Breast epithelium (tissue), 4 donors: ENCODE measurements around the gene ECHS1. TPM values are rescaled to one million over a fixed set of nuclear protein-coding genes. Genes with fewer than 3 reads are reported as not detected.

Source experiments
- DNase-seq, 2 donors: peaks; one replicate each; pipeline ENCODE4 v3.0.0-alpha.2; 2019; ENCODE audit warnings: low spot score in 2 of 2
- H3K27ac ChIP-seq, 2 donors: fragments of 200-600 bp; sonication (generic) in 1 of 2; one replicate each; pipeline ENCODE4 v1.5.1; 2016 to 2019; ENCODE audit warnings: mild to moderate bottlenecking in 1 of 2
- H3K27me3 ChIP-seq, 2 donors: fragments of 200-600 bp; sonication (generic) in 1 of 2; one replicate each; pipeline versions ENCODE4 v1.5.1 to v1.6.0; 2017 to 2019; ENCODE audit warnings: control low read depth in 1 of 2, mild to moderate bottlenecking in 1 of 2
- H3K36me3 ChIP-seq: fragments of 200-600 bp; one replicate; pipeline ENCODE4 v1.5.1; 2019
- H3K4me1 ChIP-seq, 2 donors: fragments of 200-600 bp; sonication (generic); one replicate each; pipeline ENCODE4 v1.5.1; 2016 to 2019; ENCODE audit warnings: control low read depth in 1 of 2
- H3K4me3 ChIP-seq, 3 donors: fragments of 200-600 bp; sonication (generic); 1 replicate in 2 of 3; 2 replicates in 1 of 3; pipeline ENCODE4 v1.5.1; 2016 to 2019; ENCODE audit warnings: mild to moderate bottlenecking in 3 of 3, moderate library complexity in 2 of 3
- H3K9me3 ChIP-seq, 2 donors: fragments of 200-600 bp; sonication (generic) in 1 of 2; one replicate each; pipeline ENCODE4 v1.5.1; 2016 to 2019; ENCODE audit warnings: control low read depth in 1 of 2
- POLR2A ChIP-seq: fragments of 450-650 bp; IDR thresholded peaks from one replicate; pipeline ENCODE4 v1.6.1; 2016; ENCODE audit warnings: antibody characterized with exemption, mild to moderate bottlenecking, moderate library complexity
- POLR2AphosphoS5 ChIP-seq, 3 donors: sonication (generic); formaldehyde crosslinking; IDR thresholded peaks; one replicate each; pipeline ENCODE4 v1.6.1; 2017; ENCODE audit warnings: antibody characterized with exemption in 3 of 3
- intact Hi-C: fragments of 100-400 bp; cut with DNase I; formaldehyde crosslinking; loops from one replicate; pipeline ENCODE4 v1.15.1; 2023; ENCODE audit warnings: low total_unique reads
- total RNA-seq, 3 donors: library from RNA; depleted of rRNA; stranded (reverse); fragments of >200 nt; gene quantifications; one replicate each; pipeline ENCODE4 v1.1.0, GENCODE V29; 2016
- TF ChIP-seq, protein P1 (sequence below), 3 donors: fragments of 450-650 bp; IDR thresholded peaks; one replicate each; pipeline ENCODE4 v1.5.1; 2016 to 2017; ENCODE audit warnings: antibody characterized with exemption in 3 of 3, mild to moderate bottlenecking in 3 of 3, moderate library complexity in 3 of 3

ECHS1 gene
- total RNA-seq, 3 donors from 2014 or later = 71.8 to 165 (median 84.2) TPM

DNA sequence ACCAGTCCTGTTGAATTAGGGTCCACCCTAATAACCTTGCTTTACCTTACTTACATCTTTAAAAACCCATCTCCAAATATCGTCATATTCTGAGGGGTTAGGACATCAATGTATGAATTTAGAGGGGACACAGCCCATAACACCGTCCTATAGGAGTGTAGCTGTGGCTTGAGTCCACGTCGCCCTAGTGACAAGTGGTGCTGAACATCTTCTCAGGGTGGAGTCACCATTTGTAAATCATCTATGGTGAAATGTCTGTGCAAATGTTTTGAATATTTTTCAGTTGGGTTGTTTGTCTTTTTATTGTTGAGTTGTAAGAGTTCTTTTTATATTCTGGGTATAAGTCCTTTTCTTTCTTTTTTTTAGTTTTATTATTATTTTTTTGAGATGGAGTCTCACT lies 31.2 kb downstream of the ECHS1 start:
- H3K36me3 ChIP-seq = no peaks in the 10 kb centered on the region
- TF ChIP-seq, protein P1, sequence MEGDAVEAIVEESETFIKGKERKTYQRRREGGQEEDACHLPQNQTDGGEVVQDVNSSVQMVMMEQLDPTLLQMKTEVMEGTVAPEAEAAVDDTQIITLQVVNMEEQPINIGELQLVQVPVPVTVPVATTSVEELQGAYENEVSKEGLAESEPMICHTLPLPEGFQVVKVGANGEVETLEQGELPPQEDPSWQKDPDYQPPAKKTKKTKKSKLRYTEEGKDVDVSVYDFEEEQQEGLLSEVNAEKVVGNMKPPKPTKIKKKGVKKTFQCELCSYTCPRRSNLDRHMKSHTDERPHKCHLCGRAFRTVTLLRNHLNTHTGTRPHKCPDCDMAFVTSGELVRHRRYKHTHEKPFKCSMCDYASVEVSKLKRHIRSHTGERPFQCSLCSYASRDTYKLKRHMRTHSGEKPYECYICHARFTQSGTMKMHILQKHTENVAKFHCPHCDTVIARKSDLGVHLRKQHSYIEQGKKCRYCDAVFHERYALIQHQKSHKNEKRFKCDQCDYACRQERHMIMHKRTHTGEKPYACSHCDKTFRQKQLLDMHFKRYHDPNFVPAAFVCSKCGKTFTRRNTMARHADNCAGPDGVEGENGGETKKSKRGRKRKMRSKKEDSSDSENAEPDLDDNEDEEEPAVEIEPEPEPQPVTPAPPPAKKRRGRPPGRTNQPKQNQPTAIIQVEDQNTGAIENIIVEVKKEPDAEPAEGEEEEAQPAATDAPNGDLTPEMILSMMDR (IDR thresholded peaks at IDR 0.05) = no peak
- TF ChIP-seq POLR2A = no peak
- no peak overlapping the region for H3K4me3 ChIP-seq
- intact Hi-C loops = no loop called here
- peaks cover under 1 to 91% of the 10 kb centered on the region in 2 donors for H3K27me3 ChIP-seq
- H3K4me1 ChIP-seq = no peaks in the 10 kb centered on the region
- H3K9me3 ChIP-seq = no peaks in the 10 kb centered on the region
- H3K27ac ChIP-seq = no peak overlapping the region
- DNase-seq = no peak

DNA sequence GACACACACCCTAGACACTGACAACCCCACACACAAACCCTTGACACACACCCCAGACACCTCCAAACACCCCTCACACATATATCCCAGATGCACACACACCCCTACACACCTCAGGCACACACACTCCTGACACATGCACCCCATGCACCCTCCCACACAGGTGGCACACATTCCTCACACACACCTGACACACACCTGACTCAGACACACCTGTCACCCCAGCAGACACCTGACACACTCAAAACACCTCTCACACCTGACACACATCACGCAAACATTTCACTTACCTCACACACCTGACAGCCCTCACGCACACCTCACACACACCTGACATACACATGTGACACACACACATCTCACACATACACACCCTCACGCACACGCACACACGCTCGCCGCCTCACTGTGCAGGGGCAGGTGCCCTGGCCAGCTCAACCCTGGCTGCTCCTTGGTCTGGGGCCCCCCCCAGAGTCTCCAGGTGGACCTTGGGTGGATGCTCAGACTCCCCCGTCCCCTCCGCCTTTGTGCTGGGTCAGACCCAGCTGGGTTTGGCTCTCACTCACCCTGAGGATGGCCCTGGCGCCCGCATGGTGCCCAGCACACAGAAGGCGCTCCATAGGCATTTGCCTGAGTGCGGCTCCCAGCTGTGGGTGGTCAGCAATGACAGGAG lies 33.3 kb downstream of the ECHS1 start:
- TF ChIP-seq, protein P1 (IDR thresholded peaks at IDR 0.05) = no peak
- peaks cover 16 to 94% of the 10 kb centered on the region in 2 donors for H3K27me3 ChIP-seq
- intact Hi-C loops = no loop called here

DNA sequence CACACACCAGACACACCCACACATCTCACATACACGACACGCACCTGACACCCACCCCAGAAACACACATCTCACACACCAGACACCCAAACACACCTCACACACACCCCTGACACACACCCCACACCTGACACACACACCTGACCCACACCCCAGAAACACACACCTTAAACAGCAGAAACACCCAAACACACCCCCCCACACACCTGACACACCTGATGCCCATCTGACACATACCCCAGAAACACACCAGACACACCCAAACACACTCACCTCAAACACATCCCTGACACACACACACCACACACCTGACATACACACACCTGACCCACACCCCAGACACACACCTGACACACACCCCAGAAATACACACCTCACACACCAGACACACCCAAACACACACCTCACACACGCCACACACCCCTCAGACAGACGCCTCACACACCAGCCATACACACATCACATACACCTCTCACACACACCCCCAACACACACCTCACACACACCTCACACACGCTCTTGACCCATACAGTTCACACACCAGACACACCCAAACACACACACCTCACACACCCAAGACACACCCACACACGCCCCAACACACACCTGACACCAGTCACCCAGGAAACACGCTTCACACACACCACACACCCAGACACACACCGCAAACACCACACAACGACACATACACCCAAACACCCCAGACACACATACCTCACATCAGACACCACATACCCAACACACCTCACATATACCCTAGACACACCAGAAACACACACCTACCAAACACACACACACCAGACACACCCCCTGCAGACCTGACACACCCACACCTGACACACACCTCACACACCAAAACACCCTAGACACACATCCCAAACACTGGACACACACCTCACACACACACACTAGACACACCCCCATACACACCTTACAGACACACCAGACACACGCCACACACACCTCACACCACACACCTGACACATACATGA lies 34.8 kb downstream of the ECHS1 start:
- intact Hi-C loops = no loop called here
- no peak for DNase-seq
- H3K27me3 ChIP-seq = peaks cover 18 to 88% of the 10 kb centered on the region in 2 donors

More for the DNA sequence above, 33.3 kb downstream of the ECHS1 start:
- H3K27ac ChIP-seq = no peak overlapping the region
- DNase-seq = no peak
- H3K4me3 ChIP-seq = no peak overlapping the region
- H3K36me3 ChIP-seq = no peaks in the 10 kb centered on the region
- H3K4me1 ChIP-seq = peaks cover 7 to 8% of the 10 kb centered on the region in 2 donors
- no peaks in the 10 kb centered on the region for H3K9me3 ChIP-seq

DNA sequence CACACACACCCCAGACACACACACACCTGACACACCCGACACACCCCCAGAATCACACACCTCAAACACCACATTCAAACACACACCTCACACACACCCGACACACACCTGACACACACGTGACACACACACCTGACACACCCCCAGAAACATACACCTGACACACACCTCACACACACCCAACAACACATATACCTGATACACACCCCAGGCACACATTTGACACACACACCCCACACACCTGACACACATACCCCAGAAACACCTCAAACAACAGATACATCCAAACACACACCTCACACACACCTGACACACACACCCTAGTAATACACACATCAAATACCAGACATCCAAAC lies 35.8 kb downstream of the ECHS1 start:
- Histone ChIP-seq H3K4me1 (peaks cover 7 to 8% of the 10 kb centered on the region in 2 donors), H3K4me3 (no peak overlapping the region), H3K27me3 (peaks cover 18 to 86% of the 10 kb centered on the region in 2 donors), H3K36me3 (no peaks in the 10 kb centered on the region), H3K27ac (no peak overlapping the region), H3K9me3 (no peaks in the 10 kb centered on the region)
- TF ChIP-seq POLR2AphosphoS5 (IDR thresholded peaks at IDR 0.05) (no peak), POLR2A (no peak)
- TF ChIP-seq, protein P1 (IDR thresholded peaks at IDR 0.05) = no peak
- intact Hi-C loops = no loop called here
- DNase-seq = no peak

More for the DNA sequence above, 34.8 kb downstream of the ECHS1 start:
- no peak overlapping the region for H3K27ac ChIP-seq
- TF ChIP-seq POLR2A (no peak), POLR2AphosphoS5 (IDR thresholded peaks at IDR 0.05) (no peak)
- TF ChIP-seq, protein P1 (IDR thresholded peaks at IDR 0.05) = no peak
- H3K9me3 ChIP-seq = no peaks in the 10 kb centered on the region
- no peaks in the 10 kb centered on the region for H3K36me3 ChIP-seq
- H3K4me1 ChIP-seq = peaks cover 7 to 8% of the 10 kb centered on the region in 2 donors
- no peak overlapping the region for H3K4me3 ChIP-seq
